Upper lobe of left lung (tissue), 6 donors: ENCODE results near the gene GPR31. TPM values are rescaled to one million over a fixed set of nuclear protein-coding genes. Genes with fewer than 3 reads are reported as not detected.

Experiments
- ATAC-seq, 2 donors: fragments of 200-7000 bp; cut with Tn5 transposase; one replicate each; pipeline ENCODE4 v1.9.1; 2022; ENCODE audit warnings: mild to moderate bottlenecking in 2 of 2, moderate library complexity in 2 of 2; ENCODE audit not compliant: low FRiP score in 2 of 2
- DNase-seq, 2 donors: peaks; one replicate each; pipeline ENCODE4 v3.0.0-alpha.2; 2019 to 2020
- H3K27ac ChIP-seq, 4 donors: fragments of 200-600 bp; sonication (generic); one replicate each; pipeline ENCODE4 v1.5.1; 2016 to 2019
- H3K27me3 ChIP-seq, 4 donors: fragments of 200-600 bp; sonication (generic); one replicate each; pipeline ENCODE4 v1.5.1; 2017 to 2019
- H3K36me3 ChIP-seq, 4 donors: fragments of 200-600 bp; sonication (generic); one replicate each; pipeline ENCODE4 v1.5.1; 2016 to 2019
- H3K4me1 ChIP-seq, 4 donors: fragments of 200-600 bp; sonication (generic); one replicate each; pipeline ENCODE4 v1.5.1; 2018 to 2019
- H3K4me3 ChIP-seq, 4 donors: fragments of 200-600 bp; sonication (generic); one replicate each; pipeline ENCODE4 v1.5.1; 2017 to 2019; ENCODE audit warnings: mild to moderate bottlenecking in 2 of 4, moderate library complexity in 1 of 4
- H3K9me3 ChIP-seq, 4 donors: fragments of 200-600 bp; sonication (generic); one replicate each; pipeline ENCODE4 v1.5.1; 2018 to 2019
- EP300 ChIP-seq, 4 donors: sonication (generic); formaldehyde crosslinking; IDR thresholded peaks; one replicate each; pipeline ENCODE4 v1.5.1; 2017; ENCODE audit warnings: antibody characterized with exemption in 4 of 4, control low read depth in 2 of 4
- POLR2A ChIP-seq, 4 donors: fragments of 450-650 bp; IDR thresholded peaks; one replicate each; pipeline ENCODE4 v1.5.1; 2016 to 2017; ENCODE audit warnings: antibody characterized with exemption in 4 of 4, mild to moderate bottlenecking in 2 of 4
- POLR2AphosphoS5 ChIP-seq, 2 donors: sonication (generic); formaldehyde crosslinking; IDR thresholded peaks; one replicate each; pipeline ENCODE4 v1.5.1; 2017; ENCODE audit warnings: antibody characterized with exemption in 2 of 2
- WGBS, 2 donors: methylation state at CpG; one replicate each; pipeline ENCODE4 v1.1.5; 2017 to 2018; 5-methylcytosine and 5-hydroxymethylcytosine counted together
- total RNA-seq, 6 donors: library from RNA; depleted of rRNA in 4 of 6; stranded (reverse); fragments of >200 nt in 4 of 6; gene quantifications; one replicate each; pipeline versions ENCODE4 v1.1.0 to v1.2.1, GENCODE V29; 2016 to 2021
- TF ChIP-seq, protein P1 (sequence below), 6 experiments: fragments of 450-650 bp in 4 of 6; fragments of 200-600 bp in 2 of 6; sonication (generic) in 2 of 6; IDR thresholded peaks; one replicate each; pipeline ENCODE4 v1.5.1; 2016 to 2019; ENCODE audit warnings: antibody characterized with exemption in 6 of 6
- donor health status: DM: no; HTN: no; CAD: no; lungs with moderate emphysema.
- donor health status: DM: no; HTN: yes; CAD: no; lungs with severe emphysema.

The GPR31 gene
- total RNA-seq, 6 donors from 2014 or later, result not detected

DNA sequence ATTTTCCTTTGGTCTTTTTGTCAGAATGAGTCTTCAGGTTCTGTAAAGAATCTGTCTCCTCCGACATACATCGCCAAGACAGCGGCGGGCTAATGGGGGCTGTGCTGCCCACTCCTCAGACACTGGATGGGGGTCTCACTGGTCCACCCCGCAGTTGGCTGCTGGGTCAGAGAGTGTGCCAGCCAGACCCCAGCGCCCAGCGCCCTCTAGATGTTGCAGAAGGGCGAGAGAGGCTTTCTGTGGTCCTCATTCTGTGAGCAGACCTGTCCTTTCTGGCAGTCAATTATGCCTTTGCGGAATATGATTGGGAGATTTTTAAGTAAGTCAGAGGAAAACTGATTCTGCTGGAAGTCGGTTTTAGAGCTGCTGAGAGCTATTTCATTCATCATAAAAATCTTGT is 42.7 kb downstream of the GPR31 start:
- DNase-seq, result no peak
- no peak for ATAC-seq
- H3K27me3 ChIP-seq, result no peaks in the 10 kb centered on the region
- WGBS, 2 donors, result 75 to 82% methylated on average over 9 to 10 of the region's 10 CpGs
- H3K27ac ChIP-seq, result no peak overlapping the region
- no peaks in the 10 kb centered on the region for H3K36me3 ChIP-seq
- no peak for TF ChIP-seq POLR2AphosphoS5 (IDR thresholded peaks at IDR 0.05)
- TF ChIP-seq, protein P1, sequence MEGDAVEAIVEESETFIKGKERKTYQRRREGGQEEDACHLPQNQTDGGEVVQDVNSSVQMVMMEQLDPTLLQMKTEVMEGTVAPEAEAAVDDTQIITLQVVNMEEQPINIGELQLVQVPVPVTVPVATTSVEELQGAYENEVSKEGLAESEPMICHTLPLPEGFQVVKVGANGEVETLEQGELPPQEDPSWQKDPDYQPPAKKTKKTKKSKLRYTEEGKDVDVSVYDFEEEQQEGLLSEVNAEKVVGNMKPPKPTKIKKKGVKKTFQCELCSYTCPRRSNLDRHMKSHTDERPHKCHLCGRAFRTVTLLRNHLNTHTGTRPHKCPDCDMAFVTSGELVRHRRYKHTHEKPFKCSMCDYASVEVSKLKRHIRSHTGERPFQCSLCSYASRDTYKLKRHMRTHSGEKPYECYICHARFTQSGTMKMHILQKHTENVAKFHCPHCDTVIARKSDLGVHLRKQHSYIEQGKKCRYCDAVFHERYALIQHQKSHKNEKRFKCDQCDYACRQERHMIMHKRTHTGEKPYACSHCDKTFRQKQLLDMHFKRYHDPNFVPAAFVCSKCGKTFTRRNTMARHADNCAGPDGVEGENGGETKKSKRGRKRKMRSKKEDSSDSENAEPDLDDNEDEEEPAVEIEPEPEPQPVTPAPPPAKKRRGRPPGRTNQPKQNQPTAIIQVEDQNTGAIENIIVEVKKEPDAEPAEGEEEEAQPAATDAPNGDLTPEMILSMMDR (IDR thresholded peaks at IDR 0.05), result no peak
- TF ChIP-seq EP300 (IDR thresholded peaks at IDR 0.05), result no peak
- no peak for TF ChIP-seq POLR2A (IDR thresholded peaks at IDR 0.05)
- H3K4me3 ChIP-seq, result no peak overlapping the region
- no peaks in the 10 kb centered on the region for H3K4me1 ChIP-seq
- H3K9me3 ChIP-seq, result no peaks in the 10 kb centered on the region

DNA sequence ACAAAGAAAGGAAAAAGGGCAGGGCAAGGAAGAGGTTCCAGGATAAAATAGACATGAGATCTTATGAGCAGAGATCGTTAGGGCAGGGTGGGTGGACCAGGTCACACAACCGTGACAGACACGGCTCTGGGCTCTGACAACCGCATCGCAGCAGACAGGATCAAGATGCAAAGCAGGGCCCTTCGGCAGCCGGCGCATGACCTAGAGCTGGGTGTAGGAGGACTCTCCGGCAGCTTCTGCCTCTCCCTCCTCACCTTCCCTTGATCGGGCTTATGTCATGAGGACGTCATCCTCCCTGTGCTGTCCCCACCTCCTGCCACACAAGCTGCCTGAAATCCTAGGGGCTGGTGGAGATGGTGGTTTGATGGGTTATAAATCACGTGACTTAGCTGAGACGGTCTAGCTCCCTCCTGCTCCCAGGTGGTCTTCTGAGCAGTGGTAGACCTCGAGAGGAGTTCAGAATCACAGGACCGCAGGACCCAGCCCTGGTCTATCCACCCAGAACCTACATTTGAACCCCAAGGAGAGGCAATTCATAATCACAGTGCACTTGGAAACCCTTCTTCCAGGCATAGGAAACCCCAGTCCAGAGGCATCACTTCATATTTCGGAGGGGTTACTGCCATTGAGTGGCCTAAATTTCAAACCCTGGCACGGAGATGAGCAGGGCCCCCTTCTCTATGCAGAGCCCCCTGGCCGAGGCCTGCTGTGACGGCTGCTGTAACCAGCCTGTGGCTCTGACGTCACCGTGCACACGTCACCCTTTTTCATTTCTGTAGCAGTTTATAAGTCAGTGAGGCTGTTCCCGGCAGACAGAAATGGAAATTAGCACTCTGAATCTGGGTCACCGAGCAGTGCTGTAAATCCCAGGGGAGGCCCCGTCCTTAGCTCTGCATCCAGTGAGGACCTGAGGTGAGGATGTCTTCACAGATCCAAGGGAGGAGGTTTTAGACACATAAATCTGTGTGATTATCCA is 43.6 kb downstream of the GPR31 start:
- Histone ChIP-seq H3K36me3 (no peaks in the 10 kb centered on the region), H3K4me1 (no peaks in the 10 kb centered on the region), H3K27me3 (no peaks in the 10 kb centered on the region), H3K9me3 (no peaks in the 10 kb centered on the region), H3K4me3 (no peak overlapping the region), H3K27ac (peak overlapping the region in 1 of 4 donors; percentile 55)
- peak in 1 of 2 donors; percentile 30 for ATAC-seq
- TF ChIP-seq POLR2A (IDR thresholded peaks at IDR 0.05) (peak in 1 of 4 donors; percentile 43), EP300 (IDR thresholded peaks at IDR 0.05) (no peak)
- 77 to 83% methylated on average over 19 to 25 of the region's 25 CpGs for WGBS, 2 donors
- DNase-seq, result no peak

DNA sequence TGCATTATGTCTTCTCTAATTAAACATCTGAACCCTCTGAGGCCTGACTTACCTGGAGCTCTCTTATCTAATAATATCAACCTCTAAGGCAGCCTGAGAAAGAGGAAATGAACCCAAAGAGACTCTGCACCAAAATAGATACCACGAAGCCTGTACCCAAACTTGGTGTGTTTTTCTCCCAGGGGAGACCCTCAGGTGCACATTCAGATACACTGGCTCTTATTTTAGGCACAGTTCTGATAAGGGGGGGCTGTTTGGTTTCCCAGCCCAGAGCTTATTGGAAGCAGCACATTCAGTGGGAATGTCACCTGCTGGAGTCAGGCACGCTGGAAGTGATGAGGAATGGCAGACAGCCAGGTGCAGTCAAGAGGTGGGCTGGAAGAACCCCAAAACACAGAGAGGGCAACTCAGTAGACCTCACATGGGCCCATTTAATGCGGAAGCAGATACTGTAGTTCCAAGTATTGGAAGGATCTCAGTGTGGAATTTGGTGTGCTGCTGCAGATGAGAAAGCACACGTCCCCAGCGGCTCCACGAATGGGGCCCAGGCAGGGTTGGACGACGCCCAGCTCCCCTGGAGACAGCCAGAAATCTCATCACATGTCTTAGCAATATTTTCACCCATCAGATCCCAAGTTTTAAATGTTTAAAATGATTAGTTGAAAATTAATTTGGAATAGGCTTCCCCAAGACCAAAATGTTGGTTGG is 44.6 kb downstream of the GPR31 start:
- no peak overlapping the region for H3K27ac ChIP-seq
- H3K27me3 ChIP-seq, result no peaks in the 10 kb centered on the region
- no peak overlapping the region for H3K4me3 ChIP-seq

DNA sequence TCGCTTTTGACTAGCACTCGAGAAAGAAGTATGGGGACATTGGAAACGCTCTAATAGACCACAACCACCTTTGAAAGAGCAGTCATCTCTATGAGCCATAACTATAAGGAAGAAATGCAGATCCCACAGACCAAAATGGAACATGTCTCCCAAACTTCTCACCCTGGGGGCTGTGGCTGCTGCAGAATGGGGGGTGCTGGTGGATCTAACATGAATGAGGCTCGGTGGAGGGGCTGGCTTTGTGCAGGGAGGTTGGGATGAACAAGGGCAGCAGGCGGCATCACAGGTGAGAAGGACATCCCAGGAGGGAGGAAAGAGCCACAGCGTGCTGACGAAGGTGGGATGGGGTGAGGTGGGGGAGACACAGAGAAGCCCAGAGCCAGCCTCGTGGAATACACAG is 45.4 kb downstream of the GPR31 start:
- no peak for DNase-seq
- Histone ChIP-seq H3K9me3 (no peaks in the 10 kb centered on the region), H3K27me3 (no peaks in the 10 kb centered on the region), H3K4me3 (no peak overlapping the region), H3K36me3 (no peaks in the 10 kb centered on the region), H3K27ac (no peak overlapping the region), H3K4me1 (no peaks in the 10 kb centered on the region)
- ATAC-seq, result no peak
- TF ChIP-seq POLR2A (IDR thresholded peaks at IDR 0.05) (no peak), POLR2AphosphoS5 (IDR thresholded peaks at IDR 0.05) (no peak), EP300 (IDR thresholded peaks at IDR 0.05) (no peak)
- TF ChIP-seq, protein P1 (IDR thresholded peaks at IDR 0.05), result no peak
- WGBS, 2 donors, result 84% methylated on average over 8 of the region's 8 CpGs

More for the DNA sequence above, 44.6 kb downstream of the GPR31 start:
- WGBS, 2 donors, result 78 to 81% methylated on average over 8 of the region's 8 CpGs
- H3K9me3 ChIP-seq, result no peaks in the 10 kb centered on the region
- DNase-seq, result no peak
- TF ChIP-seq, protein P1 (IDR thresholded peaks at IDR 0.05), result no peak
- TF ChIP-seq POLR2AphosphoS5 (IDR thresholded peaks at IDR 0.05) (no peak), EP300 (IDR thresholded peaks at IDR 0.05) (no peak), POLR2A (IDR thresholded peaks at IDR 0.05) (no peak)
- ATAC-seq, result no peak
- H3K36me3 ChIP-seq, result no peaks in the 10 kb centered on the region
- H3K4me1 ChIP-seq, result no peaks in the 10 kb centered on the region

DNA sequence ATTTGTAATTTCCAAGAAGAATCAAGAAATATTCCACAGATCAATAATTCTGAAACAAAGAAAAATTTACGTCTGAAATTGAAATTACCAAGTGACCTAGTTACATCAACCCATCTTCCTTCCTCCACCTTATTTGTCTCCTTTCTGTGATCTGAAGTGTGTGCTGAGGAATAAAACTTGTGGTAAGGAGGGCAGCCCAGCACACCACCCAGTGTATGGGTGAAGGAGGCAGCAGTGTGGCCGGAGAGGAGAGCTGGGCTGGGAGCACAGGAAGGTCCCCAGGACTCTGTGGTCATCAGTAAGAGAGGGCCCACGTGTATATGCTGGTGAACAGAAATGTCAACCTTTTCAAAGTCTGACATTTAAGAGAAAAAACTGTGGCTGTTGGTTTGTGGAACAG is 46.2 kb downstream of the GPR31 start:
- DNase-seq (no peak), ATAC-seq (no peak)
- Histone ChIP-seq H3K36me3 (no peaks in the 10 kb centered on the region), H3K27ac (no peak overlapping the region), H3K4me3 (no peak overlapping the region), H3K4me1 (no peaks in the 10 kb centered on the region), H3K9me3 (no peaks in the 10 kb centered on the region), H3K27me3 (no peaks in the 10 kb centered on the region)
- no peak for TF ChIP-seq EP300 (IDR thresholded peaks at IDR 0.05)
- no peak for TF ChIP-seq POLR2AphosphoS5 (IDR thresholded peaks at IDR 0.05)
- TF ChIP-seq, protein P1 (IDR thresholded peaks at IDR 0.05), result no peak
- TF ChIP-seq POLR2A (IDR thresholded peaks at IDR 0.05), result no peak
- 47 to 75% methylated on average over 3 of the region's 3 CpGs for WGBS, 2 donors
